HFFc6 (cell line): ENCODE measurements around the gene CD200R1L. TPM values are rescaled to one million over a fixed set of nuclear protein-coding genes. Genes with fewer than 3 reads are reported as not detected.
A peak's percentile ranks its signal among the peaks of the same experiment; 100 is the strongest.

ENCODE experiments used
- DNase-seq: peaks from one replicate; pipeline ENCODE4 v3.0.0-alpha.2; 2018
- H3K27ac Mint-ChIP-seq: 2 replicates; pipeline ENCODE4 v1.8.0; 2020; ENCODE audit warnings: mild to moderate bottlenecking, mixed read lengths
- H3K27me3 Mint-ChIP-seq: 2 replicates; pipeline ENCODE4 v1.8.0; 2021; ENCODE audit warnings: mild to moderate bottlenecking, moderate library complexity, mixed read lengths; ENCODE audit not compliant: insufficient read depth
- H3K36me3 Mint-ChIP-seq: 2 replicates; pipeline ENCODE4 v1.8.0; 2021; ENCODE audit warnings: low read depth, mixed read lengths
- H3K4me1 Mint-ChIP-seq: 2 replicates; pipeline ENCODE4 v1.8.0; 2020; ENCODE audit warnings: low read depth, mixed read lengths
- H3K4me3 Mint-ChIP-seq: 2 replicates; pipeline ENCODE4 v1.8.0; 2020; ENCODE audit warnings: mild to moderate bottlenecking, moderate library complexity, mixed read lengths
- H3K9me3 Mint-ChIP-seq: 2 replicates; pipeline ENCODE4 v1.8.0; 2020; ENCODE audit warnings: mild to moderate bottlenecking, mixed read lengths
- CTCF ChIP-seq: fragments of 200-600 bp; sonication (generic); IDR thresholded peaks from 2 replicates; pipeline ENCODE4 v1.5.0; 2021; ENCODE audit warnings: antibody characterized with exemption, mild to moderate bottlenecking
- total RNA-seq, 6 experiments: library from RNA; stranded (reverse); fragmentation: NEBNext Ultra II Directional; extraction: Animal tissue kit (Norgen Biotek cat#: 25700); gene quantifications; 2 replicates in 1 of 6; 3 replicates in 5 of 6; pipeline ENCODE4 v1.2.3, GENCODE V29; 2021

The CD200R1L gene
- total RNA-seq, 6 experiments from 2014 or later, result not detected

- no peaks in the 10 kb centered on the region for H3K36me3 Mint-ChIP-seq
- no peaks in the 10 kb centered on the region for H3K9me3 Mint-ChIP-seq
- no peak overlapping the region for H3K27ac Mint-ChIP-seq
- H3K27me3 Mint-ChIP-seq, result no peaks in the 10 kb centered on the region
- peaks cover 55% of the 10 kb centered on the region for H3K4me1 Mint-ChIP-seq
- TF ChIP-seq CTCF, result no peak
- peak; percentile 36 for DNase-seq
- no peak overlapping the region for H3K4me3 Mint-ChIP-seq
These were observed 28.4 kb downstream of the CD200R1L start for GRCh38 chr3:112818289-112818688.

GRCh38 chr3:112817797-112818196, 28.9 kb downstream of the CD200R1L start:
- no peaks in the 10 kb centered on the region for H3K9me3 Mint-ChIP-seq
- H3K36me3 Mint-ChIP-seq, result no peaks in the 10 kb centered on the region
- 0 out of 2 replicates have a peak overlapping the region, but pooled peaks have one; percentile 2 for H3K27ac Mint-ChIP-seq
- DNase-seq, result no peak
- TF ChIP-seq CTCF, result no peak
- peaks cover 56% of the 10 kb centered on the region for H3K4me1 Mint-ChIP-seq
- H3K27me3 Mint-ChIP-seq, result no peaks in the 10 kb centered on the region
- no peak overlapping the region for H3K4me3 Mint-ChIP-seq

GRCh38 chr3:112817271-112817670, 29.4 kb downstream of the CD200R1L start:
- TF ChIP-seq CTCF, result no peak
- Mint-ChIP-seq H3K4me3 (no peak overlapping the region), H3K4me1 (peaks cover 55% of the 10 kb centered on the region), H3K27me3 (no peaks in the 10 kb centered on the region), H3K27ac (no peak overlapping the region), H3K9me3 (no peaks in the 10 kb centered on the region), H3K36me3 (no peaks in the 10 kb centered on the region)
- no peak for DNase-seq

- peak; percentile 15 for DNase-seq
These were observed 30.7 kb downstream of the CD200R1L start for GRCh38 chr3:112815981-112816380.

GRCh38 chr3:112814266-112814665, 32.4 kb downstream of the CD200R1L start:
- TF ChIP-seq CTCF, result peak; percentile 78
- no peaks in the 10 kb centered on the region for H3K9me3 Mint-ChIP-seq
- DNase-seq, result peak; percentile 66
- peaks cover 74% of the 10 kb centered on the region for H3K4me1 Mint-ChIP-seq
- H3K27me3 Mint-ChIP-seq, result no peaks in the 10 kb centered on the region
- H3K27ac Mint-ChIP-seq, result peak overlapping the region; percentile 51
- no peaks in the 10 kb centered on the region for H3K36me3 Mint-ChIP-seq
- H3K4me3 Mint-ChIP-seq, result no peak overlapping the region

More at GRCh38 chr3:112815981-112816380, 30.7 kb downstream of the CD200R1L start:
- Mint-ChIP-seq H3K4me1 (peaks cover 68% of the 10 kb centered on the region), H3K4me3 (no peak overlapping the region), H3K27me3 (no peaks in the 10 kb centered on the region), H3K27ac (no peak overlapping the region), H3K36me3 (no peaks in the 10 kb centered on the region), H3K9me3 (no peaks in the 10 kb centered on the region)
- no peak for TF ChIP-seq CTCF

- DNase-seq, result peak; percentile 26
- no peaks in the 10 kb centered on the region for H3K36me3 Mint-ChIP-seq
- no peaks in the 10 kb centered on the region for H3K27me3 Mint-ChIP-seq
- H3K4me1 Mint-ChIP-seq, result peaks cover 72% of the 10 kb centered on the region
- no peak overlapping the region for H3K4me3 Mint-ChIP-seq
- peak overlapping the region; percentile 51 for H3K27ac Mint-ChIP-seq
- no peak for TF ChIP-seq CTCF
- no peaks in the 10 kb centered on the region for H3K9me3 Mint-ChIP-seq
These were observed 32.9 kb downstream of the CD200R1L start for GRCh38 chr3:112813723-112814171.
